K562 (cell line): ENCODE data around the gene RPL36AL.

Experiments used
- EWSR1 ChIP-seq: fragments of 450-650 bp; IDR thresholded peaks from 2 replicates; pipeline ENCODE4 v1.6.1; 2018; ENCODE audit warnings: borderline replicate concordance, mild to moderate bottlenecking, low read depth, moderate library complexity; ENCODE audit not compliant: partially characterized antibody
- ILK ChIP-seq: fragments of 450-650 bp; IDR thresholded peaks from 2 replicates; pipeline ENCODE4 v1.6.1; 2016; ENCODE audit warnings: missing genetic modification characterization, low read depth, mild to moderate bottlenecking, missing compliant biosample characterization, moderate library complexity, borderline replicate concordance
- MTA2 ChIP-seq: fragments of 450-650 bp; IDR thresholded peaks from 2 replicates; pipeline ENCODE4 v1.6.1; 2016; ENCODE audit warnings: low read depth
- TF ChIP-seq, protein P1 (sequence below): fragments of 250-450 bp; sonication (Bioruptor Pico); IDR thresholded peaks from 2 replicates; pipeline ENCODE4 v1.6.1; 2021; ENCODE audit warnings: mild to moderate bottlenecking
- TF ChIP-seq, protein P2 (sequence below): sonication (generic); formaldehyde crosslinking; IDR thresholded peaks from 2 replicates; pipeline ENCODE4 v1.8.0; 2023; ENCODE audit warnings: mild to moderate bottlenecking, missing genetic modification reagents

- TF ChIP-seq EWSR1 (no peak), ILK (tag) (no peak), MTA2 (no peak)
- TF ChIP-seq, protein P1, sequence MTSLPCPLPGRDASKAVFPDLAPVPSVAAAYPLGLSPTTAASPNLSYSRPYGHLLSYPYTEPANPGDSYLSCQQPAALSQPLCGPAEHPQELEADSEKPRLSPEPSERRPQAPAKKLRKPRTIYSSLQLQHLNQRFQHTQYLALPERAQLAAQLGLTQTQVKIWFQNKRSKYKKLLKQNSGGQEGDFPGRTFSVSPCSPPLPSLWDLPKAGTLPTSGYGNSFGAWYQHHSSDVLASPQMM (CRISPR knock-in tag) = no peak
- TF ChIP-seq, protein P2, sequence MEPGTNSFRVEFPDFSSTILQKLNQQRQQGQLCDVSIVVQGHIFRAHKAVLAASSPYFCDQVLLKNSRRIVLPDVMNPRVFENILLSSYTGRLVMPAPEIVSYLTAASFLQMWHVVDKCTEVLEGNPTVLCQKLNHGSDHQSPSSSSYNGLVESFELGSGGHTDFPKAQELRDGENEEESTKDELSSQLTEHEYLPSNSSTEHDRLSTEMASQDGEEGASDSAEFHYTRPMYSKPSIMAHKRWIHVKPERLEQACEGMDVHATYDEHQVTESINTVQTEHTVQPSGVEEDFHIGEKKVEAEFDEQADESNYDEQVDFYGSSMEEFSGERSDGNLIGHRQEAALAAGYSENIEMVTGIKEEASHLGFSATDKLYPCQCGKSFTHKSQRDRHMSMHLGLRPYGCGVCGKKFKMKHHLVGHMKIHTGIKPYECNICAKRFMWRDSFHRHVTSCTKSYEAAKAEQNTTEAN (CRISPR knock-in tag) = no peak
These were observed 7.8 kb downstream of the RPL36AL start for GRCh38 chr14:49612671-49613070.
